Neural cell (in vitro differentiated cells): ENCODE measurements around the gene EVL.

Source experiments
- CTCF ChIP-seq: fragments of 450-650 bp; IDR thresholded peaks from 2 replicates; pipeline ENCODE4 v1.5.1; 2014; ENCODE audit warnings: antibody characterized with exemption, mild to moderate bottlenecking, moderate library complexity; ENCODE audit not compliant: poor library complexity, severe bottlenecking
- EP300 ChIP-seq: fragments of 450-650 bp; conservative IDR thresholded peaks from 2 replicates; pipeline ENCODE4 v1.6.1; 2014; ENCODE audit warnings: antibody characterized with exemption, mild to moderate bottlenecking, moderate library complexity; ENCODE audit not compliant: poor library complexity, severe bottlenecking
- EZH2 ChIP-seq: fragments of 200-600, 300-800 bp; shearing (Covaris generic), sonication (generic); IDR thresholded peaks from 2 replicates; pipeline ENCODE4 v1.6.1; 2014; ENCODE audit warnings: antibody characterized with exemption, low read length, borderline replicate concordance, mild to moderate bottlenecking; ENCODE audit not compliant: insufficient read depth, poor library complexity, severe bottlenecking
- POLR2AphosphoS5 ChIP-seq: IDR thresholded peaks from 2 replicates; pipeline ENCODE4 v1.6.1; 2012
- SMC3 ChIP-seq: fragments of 450-650 bp; conservative IDR thresholded peaks from 2 replicates; pipeline ENCODE4 v1.6.1; 2014; ENCODE audit warnings: antibody characterized with exemption, mild to moderate bottlenecking, moderate library complexity; ENCODE audit not compliant: poor library complexity
- TAF1 ChIP-seq: IDR thresholded peaks from 2 replicates; pipeline ENCODE4 v1.6.1; 2012; ENCODE audit warnings: low read depth

- no peak for TF ChIP-seq EP300
- no peak for TF ChIP-seq CTCF
- TF ChIP-seq EZH2 = no peak
- TF ChIP-seq POLR2AphosphoS5 = no peak
- no peak for TF ChIP-seq SMC3
- no peak for TF ChIP-seq TAF1
Observed at GRCh38 chr14:100135073-100135472, 69.9 kb downstream of the EVL start.
